Spleen (tissue), 11 donors: ENCODE data around the gene CRYL1. TPM values are rescaled to one million over a fixed set of nuclear protein-coding genes. Genes with fewer than 3 reads are reported as not detected.

Source experiments
- DNase-seq: peaks from one replicate; pipeline ENCODE4 v3.0.0-alpha.2; 2020
- H3K27ac ChIP-seq, 8 donors: fragments of 200-600 bp; sonication (generic) in 7 of 8; 1 replicate in 4 of 8; 2 replicates in 4 of 8; pipeline versions ENCODE4 v1.5.0 to v1.8.0; 2016 to 2021; ENCODE audit warnings: inconsistent platforms in 4 of 8, mild to moderate bottlenecking in 4 of 8, moderate library complexity in 1 of 8
- H3K27me3 ChIP-seq, 7 donors: fragments of 200-600 bp; sonication (generic) in 6 of 7; replicated peaks in 1 of 7; 1 replicate in 4 of 7; 2 replicates in 3 of 7; pipeline versions ENCODE4 v1.5.0 to v1.8.0; 2016 to 2021; ENCODE audit warnings: inconsistent platforms in 3 of 7, mild to moderate bottlenecking in 1 of 7
- H3K36me3 ChIP-seq, 6 donors: fragments of 200-600 bp; sonication (generic) in 5 of 6; 1 replicate in 4 of 6; 2 replicates in 2 of 6; pipeline versions ENCODE4 v1.5.0 to v1.8.0; 2016 to 2021; ENCODE audit warnings: inconsistent platforms in 2 of 6
- H3K4me1 ChIP-seq, 6 donors: fragments of 200-600 bp; sonication (generic) in 5 of 6; 1 replicate in 3 of 6; 2 replicates in 3 of 6; pipeline versions ENCODE4 v1.5.0 to v1.8.0; 2016 to 2021; ENCODE audit warnings: inconsistent platforms in 3 of 6
- H3K4me3 ChIP-seq, 8 donors: fragments of 200-600 bp; sonication (generic) in 7 of 8; 1 replicate in 4 of 8; 2 replicates in 4 of 8; pipeline versions ENCODE4 v1.5.0 to v1.8.0; 2016 to 2021; ENCODE audit warnings: inconsistent platforms in 4 of 8, mild to moderate bottlenecking in 4 of 8, moderate library complexity in 2 of 8
- H3K9me3 ChIP-seq, 8 donors: fragments of 200-600 bp; sonication (generic) in 7 of 8; 1 replicate in 4 of 8; 2 replicates in 4 of 8; pipeline versions ENCODE4 v1.5.0 to v1.8.0; 2016 to 2021; ENCODE audit warnings: inconsistent platforms in 4 of 8
- POLR2A ChIP-seq, 3 donors: fragments of 450-650 bp; IDR thresholded peaks; one replicate each; pipeline ENCODE4 v1.5.1; 2017; ENCODE audit warnings: antibody characterized with exemption in 3 of 3, mild to moderate bottlenecking in 1 of 3
- POLR2AphosphoS5 ChIP-seq, 3 donors: sonication (generic); formaldehyde crosslinking; IDR thresholded peaks; one replicate each; pipeline ENCODE4 v1.5.1; 2017; ENCODE audit warnings: antibody characterized with exemption in 3 of 3
- WGBS, 5 donors: extraction: QIAGEN DNeasy Blood & Tissue Kit in 3 of 5; methylation state at CpG; one replicate each; pipeline versions ENCODE4 v1.1.5 to v1.1.7; 2013 to 2018; 5-methylcytosine and 5-hydroxymethylcytosine counted together
- intact Hi-C: fragments of 100-400 bp; cut with DNase I; formaldehyde crosslinking; loops from one replicate; pipeline ENCODE4 v1.15.0; 2023; ENCODE audit warnings: low total_unique reads
- polyA plus RNA-seq, 3 donors: library from polyadenylated mRNA; stranded (reverse); fragments of 200-250 nt; gene quantifications; one replicate each; pipeline ENCODE4 v1.2.1, GENCODE V29; 2013
- total RNA-seq, 7 donors: library from RNA; depleted of rRNA in 3 of 7; stranded (reverse); fragments of >200 nt in 3 of 7; fragmentation: NEBNext Ultra II Directional in 4 of 7; extraction: Animal tissue kit (Norgen Biotek cat#: 25700) in 4 of 7; gene quantifications; one replicate each; pipeline versions ENCODE4 v1.1.0 to v1.2.1, GENCODE V29; 2016 to 2021
- TF ChIP-seq, protein P1 (sequence below), 11 experiments: fragments of 200-600 bp in 7 of 11; fragments of 450-650 bp in 4 of 11; sonication (generic) in 4 of 11; IDR thresholded peaks in 8 of 11; conservative IDR thresholded peaks in 3 of 11; 1 replicate in 7 of 11; 2 replicates in 4 of 11; pipeline versions ENCODE4 v1.4.0 to v1.8.0; 2016 to 2021; ENCODE audit warnings: antibody characterized with exemption in 11 of 11, inconsistent platforms in 4 of 11, mild to moderate bottlenecking in 1 of 11
- donor health status: healthy with polysubstance abuse.
- donor health status: DM: no; HTN: no; CAD: no; lungs with moderate emphysema.
- donor health status: DM: no; HTN: no; CAD: no.
- donor health status: Bipolar disorder and iron deficiency.
- donor health status: healthy.
- donor health status: DM: no; HTN: no; CAD: no.
- donor health status: DM: yes; HTN: yes; CAD: no.

CRYL1 gene
- total and polyA plus RNA-seq, 10 donors: 13.5 to 46.5 (median 29.0) TPM

- 78 to 96% (median 88%) methylated on average over 2 of the region's 2 CpGs for WGBS, 5 donors
- intact Hi-C loops: no loop called here
- no peak overlapping the region for H3K4me3 ChIP-seq
- H3K27me3 ChIP-seq: no peaks in the 10 kb centered on the region
- H3K9me3 ChIP-seq: peaks cover 0 to 7% (median 2%) of the 10 kb centered on the region in 8 donors
- TF ChIP-seq POLR2A (IDR thresholded peaks at IDR 0.05) (no peak), POLR2AphosphoS5 (IDR thresholded peaks at IDR 0.05) (no peak)
- TF ChIP-seq, protein P1, sequence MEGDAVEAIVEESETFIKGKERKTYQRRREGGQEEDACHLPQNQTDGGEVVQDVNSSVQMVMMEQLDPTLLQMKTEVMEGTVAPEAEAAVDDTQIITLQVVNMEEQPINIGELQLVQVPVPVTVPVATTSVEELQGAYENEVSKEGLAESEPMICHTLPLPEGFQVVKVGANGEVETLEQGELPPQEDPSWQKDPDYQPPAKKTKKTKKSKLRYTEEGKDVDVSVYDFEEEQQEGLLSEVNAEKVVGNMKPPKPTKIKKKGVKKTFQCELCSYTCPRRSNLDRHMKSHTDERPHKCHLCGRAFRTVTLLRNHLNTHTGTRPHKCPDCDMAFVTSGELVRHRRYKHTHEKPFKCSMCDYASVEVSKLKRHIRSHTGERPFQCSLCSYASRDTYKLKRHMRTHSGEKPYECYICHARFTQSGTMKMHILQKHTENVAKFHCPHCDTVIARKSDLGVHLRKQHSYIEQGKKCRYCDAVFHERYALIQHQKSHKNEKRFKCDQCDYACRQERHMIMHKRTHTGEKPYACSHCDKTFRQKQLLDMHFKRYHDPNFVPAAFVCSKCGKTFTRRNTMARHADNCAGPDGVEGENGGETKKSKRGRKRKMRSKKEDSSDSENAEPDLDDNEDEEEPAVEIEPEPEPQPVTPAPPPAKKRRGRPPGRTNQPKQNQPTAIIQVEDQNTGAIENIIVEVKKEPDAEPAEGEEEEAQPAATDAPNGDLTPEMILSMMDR (IDR thresholded peaks at IDR 0.05 in 8 of 11, conservative IDR thresholded peaks at IDR 0.05 in 3 of 11): no peak
- H3K27ac ChIP-seq: no peak overlapping the region
- H3K4me1 ChIP-seq: no peaks in the 10 kb centered on the region
- DNase-seq: no peak
- H3K36me3 ChIP-seq: no peaks in the 10 kb centered on the region
These were observed 137.5 kb downstream of the CRYL1 start for GRCh38 chr13:20388184-20388583.

- intact Hi-C loops: no loop called here
- Histone ChIP-seq H3K9me3 (peaks cover 0 to 7% (median 2%) of the 10 kb centered on the region in 8 donors), H3K27me3 (no peaks in the 10 kb centered on the region), H3K4me1 (no peaks in the 10 kb centered on the region), H3K36me3 (no peaks in the 10 kb centered on the region), H3K27ac (no peak overlapping the region), H3K4me3 (no peak overlapping the region)
- TF ChIP-seq POLR2AphosphoS5 (IDR thresholded peaks at IDR 0.05): no peak
- TF ChIP-seq, protein P1 (IDR thresholded peaks at IDR 0.05 in 8 of 11, conservative IDR thresholded peaks at IDR 0.05 in 3 of 11): no peak
- TF ChIP-seq POLR2A (IDR thresholded peaks at IDR 0.05): no peak
- no peak for DNase-seq
- WGBS, 5 donors: 47 to 60% (median 53%) methylated on average over 8 of the region's 8 CpGs
These were observed 138.2 kb downstream of the CRYL1 start for GRCh38 chr13:20387441-20387971.

DNA sequence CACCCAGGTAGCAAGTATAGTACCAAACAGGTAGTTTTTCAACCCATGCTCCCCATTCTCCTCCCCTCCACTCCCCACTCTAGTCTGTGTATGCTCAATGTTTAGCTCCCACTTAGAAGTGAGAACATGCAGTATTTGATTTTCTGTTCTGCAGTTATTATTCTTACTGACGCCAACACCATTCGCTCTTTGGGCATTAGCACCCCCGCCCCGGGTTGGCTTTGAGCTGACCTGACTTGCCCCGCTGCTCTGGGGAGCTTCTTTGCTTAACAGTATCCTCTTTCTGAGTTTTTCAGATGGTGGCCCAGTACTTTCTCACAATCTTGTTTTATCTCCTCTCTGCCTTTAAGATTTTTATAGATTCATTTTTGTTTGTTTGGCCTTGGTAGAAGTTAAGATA, 138.7 kb downstream of the CRYL1 start:
- no peak overlapping the region for H3K27ac ChIP-seq
- no peak for TF ChIP-seq POLR2AphosphoS5 (IDR thresholded peaks at IDR 0.05)
- TF ChIP-seq POLR2A (IDR thresholded peaks at IDR 0.05): no peak
- TF ChIP-seq, protein P1 (IDR thresholded peaks at IDR 0.05 in 8 of 11, conservative IDR thresholded peaks at IDR 0.05 in 3 of 11): no peak
- no peak for DNase-seq
- H3K4me3 ChIP-seq: no peak overlapping the region
- peaks cover 0 to 6% (median 1%) of the 10 kb centered on the region in 8 donors for H3K9me3 ChIP-seq
- intact Hi-C loops: no loop called here
- H3K4me1 ChIP-seq: no peaks in the 10 kb centered on the region
- no peaks in the 10 kb centered on the region for H3K36me3 ChIP-seq
- no peaks in the 10 kb centered on the region for H3K27me3 ChIP-seq
- 95 to 98% (median 96%) methylated on average over 5 of the region's 5 CpGs for WGBS, 5 donors

DNA sequence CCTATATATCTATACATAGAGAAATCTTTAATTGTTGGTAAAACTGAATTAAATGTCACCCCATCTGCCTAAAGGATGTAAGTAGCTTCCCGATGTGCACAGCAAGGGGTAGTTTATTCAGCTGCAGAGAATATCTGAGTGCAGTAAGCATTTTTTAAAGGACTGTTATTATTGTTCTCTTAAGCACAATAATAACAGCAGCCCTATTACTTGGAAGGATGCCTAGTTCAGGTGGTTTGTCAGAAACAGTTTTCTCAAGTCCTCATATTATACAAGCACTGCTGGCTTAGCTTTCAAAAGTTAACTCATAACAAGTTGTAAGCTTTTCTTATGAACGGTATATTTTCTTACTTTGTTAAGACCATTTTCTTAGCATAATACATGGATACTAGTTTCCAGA, 142.6 kb downstream of the CRYL1 start:
- Histone ChIP-seq H3K4me1 (no peaks in the 10 kb centered on the region), H3K4me3 (no peak overlapping the region), H3K36me3 (no peaks in the 10 kb centered on the region), H3K27me3 (no peaks in the 10 kb centered on the region), H3K27ac (no peak overlapping the region), H3K9me3 (no peaks in the 10 kb centered on the region)
- TF ChIP-seq POLR2AphosphoS5 (IDR thresholded peaks at IDR 0.05) (no peak), POLR2A (IDR thresholded peaks at IDR 0.05) (no peak)
- TF ChIP-seq, protein P1 (IDR thresholded peaks at IDR 0.05 in 8 of 11, conservative IDR thresholded peaks at IDR 0.05 in 3 of 11): no peak
- intact Hi-C loops: no loop called here
- WGBS, 5 donors: 80 to 94% (median 87%) methylated on average over 2 of the region's 2 CpGs
- DNase-seq: no peak
